DMS53 (cell line): ENCODE measurements around the gene SNF8.

Source experiments
- DNase-seq: peaks from one replicate; lab custom pipeline; 2025; lab: John Stamatoyannopoulos, UW

The SNF8 gene

GRCh38 chr17:48883171-48883570 is 61.5 kb downstream of the SNF8 start:
- no peak for DNase-seq

DNA sequence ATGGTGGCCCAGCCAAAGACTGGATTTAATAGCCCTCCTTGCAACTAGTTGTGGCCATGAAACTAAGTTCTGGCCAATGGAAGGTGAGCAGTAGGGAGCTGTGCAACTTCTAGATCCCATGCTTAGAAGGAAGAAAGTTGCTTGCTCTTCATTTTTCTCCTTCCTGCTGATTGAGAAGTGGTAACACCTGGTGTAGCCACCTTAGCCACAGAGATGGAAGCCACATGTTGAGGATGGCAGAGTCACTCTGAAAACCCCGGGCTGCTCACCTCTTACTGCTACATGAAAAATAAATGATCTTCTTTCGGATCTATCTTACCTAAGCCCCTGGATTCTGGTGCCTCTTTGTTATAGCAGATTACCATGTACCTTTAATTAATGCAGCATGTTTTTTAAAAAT is 62.4 kb downstream of the SNF8 start:
- no peak for DNase-seq
